Spleen (tissue), 11 donors: ENCODE results near the gene DENND2D. TPM values are rescaled to one million over a fixed set of nuclear protein-coding genes. Genes with fewer than 3 reads are reported as not detected.

Experiments used
- DNase-seq: peaks from one replicate; pipeline ENCODE4 v3.0.0-alpha.2; 2020
- H3K27ac ChIP-seq, 8 donors: fragments of 200-600 bp; sonication (generic) in 7 of 8; 1 replicate in 4 of 8; 2 replicates in 4 of 8; pipeline versions ENCODE4 v1.5.0 to v1.8.0; 2016 to 2021; ENCODE audit warnings: inconsistent platforms in 4 of 8, mild to moderate bottlenecking in 4 of 8, moderate library complexity in 1 of 8
- H3K27me3 ChIP-seq, 7 donors: fragments of 200-600 bp; sonication (generic) in 6 of 7; replicated peaks in 1 of 7; 1 replicate in 4 of 7; 2 replicates in 3 of 7; pipeline versions ENCODE4 v1.5.0 to v1.8.0; 2016 to 2021; ENCODE audit warnings: inconsistent platforms in 3 of 7, mild to moderate bottlenecking in 1 of 7
- H3K36me3 ChIP-seq, 6 donors: fragments of 200-600 bp; sonication (generic) in 5 of 6; 1 replicate in 4 of 6; 2 replicates in 2 of 6; pipeline versions ENCODE4 v1.5.0 to v1.8.0; 2016 to 2021; ENCODE audit warnings: inconsistent platforms in 2 of 6
- H3K4me1 ChIP-seq, 6 donors: fragments of 200-600 bp; sonication (generic) in 5 of 6; 1 replicate in 3 of 6; 2 replicates in 3 of 6; pipeline versions ENCODE4 v1.5.0 to v1.8.0; 2016 to 2021; ENCODE audit warnings: inconsistent platforms in 3 of 6
- H3K4me3 ChIP-seq, 8 donors: fragments of 200-600 bp; sonication (generic) in 7 of 8; 1 replicate in 4 of 8; 2 replicates in 4 of 8; pipeline versions ENCODE4 v1.5.0 to v1.8.0; 2016 to 2021; ENCODE audit warnings: inconsistent platforms in 4 of 8, mild to moderate bottlenecking in 4 of 8, moderate library complexity in 2 of 8
- H3K9me3 ChIP-seq, 8 donors: fragments of 200-600 bp; sonication (generic) in 7 of 8; 1 replicate in 4 of 8; 2 replicates in 4 of 8; pipeline versions ENCODE4 v1.5.0 to v1.8.0; 2016 to 2021; ENCODE audit warnings: inconsistent platforms in 4 of 8
- CTCF ChIP-seq, 11 experiments: fragments of 200-600 bp in 7 of 11; fragments of 450-650 bp in 4 of 11; sonication (generic) in 4 of 11; IDR thresholded peaks in 8 of 11; conservative IDR thresholded peaks in 3 of 11; 1 replicate in 7 of 11; 2 replicates in 4 of 11; pipeline versions ENCODE4 v1.4.0 to v1.8.0; 2016 to 2021; ENCODE audit warnings: antibody characterized with exemption in 11 of 11, inconsistent platforms in 4 of 11, mild to moderate bottlenecking in 1 of 11
- POLR2A ChIP-seq, 3 donors: fragments of 450-650 bp; IDR thresholded peaks; one replicate each; pipeline ENCODE4 v1.5.1; 2017; ENCODE audit warnings: antibody characterized with exemption in 3 of 3, mild to moderate bottlenecking in 1 of 3
- POLR2AphosphoS5 ChIP-seq, 3 donors: sonication (generic); formaldehyde crosslinking; IDR thresholded peaks; one replicate each; pipeline ENCODE4 v1.5.1; 2017; ENCODE audit warnings: antibody characterized with exemption in 3 of 3
- WGBS, 5 donors: extraction: QIAGEN DNeasy Blood & Tissue Kit in 3 of 5; methylation state at CpG; one replicate each; pipeline versions ENCODE4 v1.1.5 to v1.1.7; 2013 to 2018; 5-methylcytosine and 5-hydroxymethylcytosine counted together
- intact Hi-C: fragments of 100-400 bp; cut with DNase I; formaldehyde crosslinking; loops from one replicate; pipeline ENCODE4 v1.15.0; 2023; ENCODE audit warnings: low total_unique reads
- polyA plus RNA-seq, 3 donors: library from polyadenylated mRNA; stranded (reverse); fragments of 200-250 nt; gene quantifications; one replicate each; pipeline ENCODE4 v1.2.1, GENCODE V29; 2013
- total RNA-seq, 7 donors: library from RNA; depleted of rRNA in 3 of 7; stranded (reverse); fragments of >200 nt in 3 of 7; fragmentation: NEBNext Ultra II Directional in 4 of 7; extraction: Animal tissue kit (Norgen Biotek cat#: 25700) in 4 of 7; gene quantifications; one replicate each; pipeline versions ENCODE4 v1.1.0 to v1.2.1, GENCODE V29; 2016 to 2021
- donor health status: healthy with polysubstance abuse.
- donor health status: DM: no; HTN: no; CAD: no; lungs with moderate emphysema.
- donor health status: DM: no; HTN: no; CAD: no.
- donor health status: Bipolar disorder and iron deficiency.
- donor health status: healthy.
- donor health status: DM: no; HTN: no; CAD: no.
- donor health status: DM: yes; HTN: yes; CAD: no.

Gene DENND2D
- total and polyA plus RNA-seq, 10 donors = 90.3 to 182 (median 149) TPM

GRCh38 chr1:111236379-111236778 is 35.9 kb upstream of the DENND2D start:
- peaks cover 0 to 6% (median 0%) of the 10 kb centered on the region in 6 donors for H3K36me3 ChIP-seq
- H3K27me3 ChIP-seq = no peaks in the 10 kb centered on the region
- no peak overlapping the region for H3K4me3 ChIP-seq
- no peak for DNase-seq
- peak overlapping the region in 4 of 8 donors; percentile 9 to 39 (median 26) for H3K27ac ChIP-seq
- WGBS, 5 donors = 20 to 55% (median 35%) methylated on average over 1 of the region's 1 CpG
- peaks cover 0 to 41% (median 5%) of the 10 kb centered on the region in 6 donors for H3K4me1 ChIP-seq
- H3K9me3 ChIP-seq = no peaks in the 10 kb centered on the region
- intact Hi-C loops = no loop called here
- TF ChIP-seq POLR2AphosphoS5 (IDR thresholded peaks at IDR 0.05) (no peak), CTCF (IDR thresholded peaks at IDR 0.05 in 8 of 11, conservative IDR thresholded peaks at IDR 0.05 in 3 of 11) (no peak), POLR2A (IDR thresholded peaks at IDR 0.05) (no peak)

GRCh38 chr1:111234866-111235265 is 34.4 kb upstream of the DENND2D start:
- TF ChIP-seq POLR2A (IDR thresholded peaks at IDR 0.05) (no peak), POLR2AphosphoS5 (IDR thresholded peaks at IDR 0.05) (no peak)
- H3K27ac ChIP-seq = no peak overlapping the region
- peaks cover 0 to 56% (median 5%) of the 10 kb centered on the region in 6 donors for H3K4me1 ChIP-seq
- no peak overlapping the region for H3K4me3 ChIP-seq
- H3K9me3 ChIP-seq = no peaks in the 10 kb centered on the region
- 83 to 92% (median 89%) methylated on average over 3 of the region's 3 CpGs for WGBS, 5 donors
- H3K36me3 ChIP-seq = no peaks in the 10 kb centered on the region
- intact Hi-C loops = no loop called here
- no peak for DNase-seq
- no peaks in the 10 kb centered on the region for H3K27me3 ChIP-seq

- no peak overlapping the region for H3K27ac ChIP-seq
- TF ChIP-seq POLR2A (IDR thresholded peaks at IDR 0.05) (no peak), CTCF (IDR thresholded peaks at IDR 0.05 in 8 of 11, conservative IDR thresholded peaks at IDR 0.05 in 3 of 11) (no peak), POLR2AphosphoS5 (IDR thresholded peaks at IDR 0.05) (no peak)
- peaks cover 0 to 59% (median 5%) of the 10 kb centered on the region in 6 donors for H3K4me1 ChIP-seq
- 82 to 91% (median 88%) methylated on average over 4 of the region's 4 CpGs for WGBS, 5 donors
- intact Hi-C loops = no loop called here
- H3K4me3 ChIP-seq = no peak overlapping the region
- no peaks in the 10 kb centered on the region for H3K9me3 ChIP-seq
- no peaks in the 10 kb centered on the region for H3K27me3 ChIP-seq
- H3K36me3 ChIP-seq = no peaks in the 10 kb centered on the region
- DNase-seq = no peak
Measured at GRCh38 chr1:111234258-111234657, 33.8 kb upstream of the DENND2D start.

- Histone ChIP-seq H3K9me3 (no peaks in the 10 kb centered on the region), H3K4me1 (peaks cover 3 to 79% (median 15%) of the 10 kb centered on the region in 6 donors), H3K27ac (no peak overlapping the region), H3K36me3 (no peaks in the 10 kb centered on the region), H3K27me3 (no peaks in the 10 kb centered on the region), H3K4me3 (no peak overlapping the region)
- no peak for DNase-seq
- TF ChIP-seq POLR2AphosphoS5 (IDR thresholded peaks at IDR 0.05) = no peak
- no peak for TF ChIP-seq CTCF (IDR thresholded peaks at IDR 0.05 in 8 of 11, conservative IDR thresholded peaks at IDR 0.05 in 3 of 11)
- TF ChIP-seq POLR2A (IDR thresholded peaks at IDR 0.05) = no peak
- intact Hi-C loops = no loop called here
- WGBS, 5 donors = 87 to 94% (median 90%) methylated on average over 3 of the region's 3 CpGs
Measured at GRCh38 chr1:111232134-111232533, 31.7 kb upstream of the DENND2D start.

GRCh38 chr1:111228748-111229126 is 28.3 kb upstream of the DENND2D start:
- Histone ChIP-seq H3K27me3 (no peaks in the 10 kb centered on the region), H3K4me1 (peaks cover 8 to 86% (median 33%) of the 10 kb centered on the region in 6 donors), H3K36me3 (no peaks in the 10 kb centered on the region), H3K27ac (peak overlapping the region in 1 of 8 donors; percentile 61), H3K9me3 (no peaks in the 10 kb centered on the region), H3K4me3 (no peak overlapping the region)
- TF ChIP-seq POLR2A (IDR thresholded peaks at IDR 0.05) (no peak), CTCF (IDR thresholded peaks at IDR 0.05 in 8 of 11, conservative IDR thresholded peaks at IDR 0.05 in 3 of 11) (no peak), POLR2AphosphoS5 (IDR thresholded peaks at IDR 0.05) (no peak)
- 80 to 94% (median 91%) methylated on average over 2 of the region's 2 CpGs for WGBS, 5 donors
- DNase-seq = no peak
- intact Hi-C loops = loop anchor here (5.0 to 10.0 kb wide), 2 partner anchors 106 to 169 kb away; no protein-coding TSS in a partner anchor
